C1 segment of cervical spinal cord (tissue), 14 donors: ENCODE data around the gene IVD.

Source experiments
- DNase-seq, 14 donors: peaks; one replicate each; lab custom pipeline; 2025; lab: John Stamatoyannopoulos, UW

The IVD gene

DNA sequence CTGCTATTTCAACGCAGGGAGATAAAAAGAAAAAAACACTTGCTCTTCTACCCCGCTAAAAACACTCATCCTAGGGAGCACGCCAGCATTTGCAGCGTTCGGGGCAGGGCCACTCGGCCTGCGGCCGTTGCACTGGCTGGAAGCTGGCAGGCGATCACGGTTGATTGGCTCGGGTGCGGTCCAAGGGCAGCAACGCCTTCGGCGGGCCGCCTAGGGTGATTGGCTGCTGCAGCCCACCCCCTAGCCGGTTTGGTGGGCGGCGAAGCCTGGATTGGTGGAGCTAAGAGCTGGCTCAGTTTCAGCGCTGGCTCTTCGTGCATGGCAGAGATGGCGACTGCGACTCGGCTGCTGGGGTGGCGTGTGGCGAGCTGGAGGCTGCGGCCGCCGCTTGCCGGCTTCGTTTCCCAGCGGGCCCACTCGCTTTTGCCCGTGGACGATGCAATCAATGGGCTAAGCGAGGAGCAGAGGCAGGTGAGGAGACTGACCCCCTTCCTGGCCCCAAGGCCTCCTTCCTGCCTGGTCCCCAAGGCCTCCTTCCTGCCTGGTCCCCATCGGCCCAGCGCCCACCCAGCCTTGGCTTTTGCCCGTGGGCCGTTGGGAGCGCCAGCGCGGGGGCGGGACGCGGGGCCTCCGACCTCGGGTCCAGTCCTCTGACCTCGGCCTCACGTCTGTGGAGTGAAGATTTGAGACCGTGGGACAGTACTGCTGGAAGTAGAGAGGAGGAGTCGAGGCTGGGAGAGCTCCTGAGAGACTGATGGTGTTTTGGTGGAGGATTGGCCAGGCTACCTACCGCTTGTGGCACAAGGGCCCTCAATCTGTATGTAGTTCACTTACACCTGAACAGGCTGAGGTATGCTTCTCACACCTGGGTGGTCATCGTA is at the start of gene IVD:
Gene IVD, plus strand, starts transcription at position 295 of the 881 bp plus-strand sequence. Its CDS starts 33 bp downstream, at position 328.
- DNase-seq: peak; percentile 44 to 98 (median 93)

DNA sequence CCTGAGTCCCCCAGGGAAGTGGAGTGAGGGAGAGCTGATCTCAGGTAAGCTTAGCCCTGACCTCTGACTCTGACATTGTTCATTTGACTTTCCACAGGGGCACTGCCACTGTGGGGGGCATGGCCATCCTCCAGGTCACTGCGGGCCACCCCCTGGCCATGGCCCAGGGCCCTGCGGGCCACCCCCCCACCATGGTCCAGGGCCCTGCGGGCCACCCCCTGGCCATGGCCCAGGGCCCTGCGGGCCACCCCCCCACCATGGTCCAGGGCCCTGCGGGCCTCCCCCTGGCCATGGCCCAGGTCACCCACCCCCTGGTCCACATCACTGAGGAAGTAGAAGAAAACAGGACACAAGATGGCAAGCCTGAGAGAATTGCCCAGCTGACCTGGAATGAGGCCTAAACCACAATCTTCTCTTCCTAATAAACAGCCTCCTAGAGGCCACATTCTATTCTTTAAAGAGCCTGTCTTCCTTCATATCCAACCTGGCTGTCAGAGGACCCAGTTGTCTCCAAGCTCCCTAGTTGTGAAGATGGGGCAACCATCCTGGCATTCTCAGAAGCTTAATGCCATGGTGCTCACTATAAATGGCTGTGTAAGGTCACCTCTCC is 49.5 kb upstream of the IVD start:
- no peak for DNase-seq

DNA sequence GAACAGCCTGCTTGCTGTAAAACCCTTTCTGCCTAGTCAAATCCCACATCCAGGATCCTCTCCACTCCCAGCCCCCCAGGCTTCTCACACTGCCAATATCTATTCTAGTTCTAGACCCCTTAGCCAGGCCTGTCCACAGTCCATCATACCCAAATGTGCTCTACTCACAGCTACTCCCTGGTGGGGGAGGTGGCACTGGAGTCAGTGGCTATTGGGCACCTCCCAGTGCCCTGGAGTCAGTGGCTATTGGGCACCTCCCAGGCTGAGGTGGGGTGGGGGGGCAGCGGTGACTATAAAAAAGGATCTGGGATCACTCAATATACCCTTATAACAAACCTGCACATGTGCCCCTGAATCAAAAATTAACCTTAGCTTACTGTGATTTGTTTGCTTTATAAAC is 48.3 kb upstream of the IVD start:
- DNase-seq: peak in 1 of 14 donors; percentile 19

DNA sequence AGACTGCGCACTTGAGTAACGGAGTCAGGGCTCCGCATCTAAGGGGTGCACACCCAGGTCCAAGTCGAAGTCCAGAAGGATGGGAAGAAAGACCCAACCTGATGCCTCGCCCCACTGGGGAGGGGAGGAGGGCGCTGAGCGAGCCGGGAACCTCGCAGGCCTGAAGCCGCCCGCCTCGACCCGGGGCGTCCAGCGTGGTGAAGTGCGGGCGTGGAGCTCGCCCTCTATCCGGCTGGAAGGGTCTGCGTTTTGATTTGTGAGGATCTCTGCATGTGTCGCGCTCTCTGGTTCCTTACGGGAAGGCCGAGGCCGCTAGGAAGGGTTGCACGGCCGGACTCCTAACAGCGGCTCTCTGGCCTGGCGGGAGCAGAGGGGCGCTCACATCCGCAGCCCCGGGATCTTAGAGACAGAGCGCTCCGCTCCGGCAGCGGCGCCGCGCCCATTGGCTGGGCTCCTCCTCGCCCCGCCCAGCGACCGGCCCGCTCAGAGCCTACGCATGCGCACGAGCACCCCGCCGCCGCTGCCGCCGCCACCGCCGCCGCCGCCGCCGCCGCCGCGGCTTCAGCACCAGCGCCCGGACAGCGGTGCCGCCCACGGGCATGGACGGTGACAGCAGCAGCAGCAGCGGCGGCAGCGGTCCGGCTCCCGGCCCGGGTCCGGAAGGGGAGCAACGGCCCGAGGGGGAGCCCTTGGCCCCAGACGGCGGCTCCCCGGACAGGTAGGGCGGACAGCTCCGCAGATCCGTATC is 47.7 kb upstream of the IVD start, which contains the start of gene DISP2:
Gene DISP2, plus strand, starts transcription at position 497 of the 748 bp plus-strand sequence. Its CDS starts 103 bp downstream, at position 600.
- DNase-seq: peak in 13 of 14 donors; percentile 49 to 90 (median 77)

GRCh38 chr15:40358471-40359353 is 46.9 kb upstream of the IVD start:
- DNase-seq: peak in 2 of 14 donors; percentile 55 to 70

DNA sequence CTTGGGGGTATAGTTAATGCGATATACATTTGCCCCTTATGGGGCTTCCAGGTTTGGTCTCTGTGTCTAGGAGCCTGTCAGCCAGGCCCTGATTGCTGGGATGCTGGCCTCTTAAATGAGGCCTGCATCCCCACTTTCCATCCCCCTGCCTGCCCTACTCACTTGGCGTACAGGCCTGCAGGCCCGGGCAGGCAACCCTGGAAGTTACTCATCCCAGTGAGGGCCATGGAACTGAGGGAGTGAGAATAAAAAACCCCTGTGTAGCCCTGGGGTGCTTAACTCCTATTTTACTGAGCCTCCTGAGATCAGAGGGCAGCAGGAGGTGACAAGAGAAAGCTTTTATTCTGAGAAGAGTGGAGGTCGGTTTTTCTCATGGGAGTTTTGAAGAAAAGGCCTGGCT is 45.6 kb upstream of the IVD start:
- no peak for DNase-seq

DNA sequence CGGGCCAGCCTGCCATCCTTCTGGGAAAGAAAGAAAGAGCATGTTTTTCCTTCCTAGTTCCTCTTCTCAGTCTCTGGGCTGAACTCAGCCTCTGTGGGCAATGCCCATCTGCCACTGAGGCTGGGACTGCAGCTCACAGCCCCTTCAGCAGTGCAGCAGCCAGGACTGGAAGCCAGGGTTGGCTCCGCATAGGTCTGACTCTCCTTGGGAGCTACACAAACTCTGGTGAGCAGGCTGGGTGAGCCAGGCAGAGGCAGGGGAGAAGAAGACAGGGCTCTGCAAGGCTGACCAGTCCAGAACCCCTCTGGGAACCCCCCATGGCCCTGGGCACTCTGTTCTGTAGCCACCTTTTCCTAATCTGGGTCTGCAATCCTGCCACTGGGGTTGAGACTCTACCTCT is 44.0 kb upstream of the IVD start:
- DNase-seq: peak in 1 of 14 donors; percentile 47

DNA sequence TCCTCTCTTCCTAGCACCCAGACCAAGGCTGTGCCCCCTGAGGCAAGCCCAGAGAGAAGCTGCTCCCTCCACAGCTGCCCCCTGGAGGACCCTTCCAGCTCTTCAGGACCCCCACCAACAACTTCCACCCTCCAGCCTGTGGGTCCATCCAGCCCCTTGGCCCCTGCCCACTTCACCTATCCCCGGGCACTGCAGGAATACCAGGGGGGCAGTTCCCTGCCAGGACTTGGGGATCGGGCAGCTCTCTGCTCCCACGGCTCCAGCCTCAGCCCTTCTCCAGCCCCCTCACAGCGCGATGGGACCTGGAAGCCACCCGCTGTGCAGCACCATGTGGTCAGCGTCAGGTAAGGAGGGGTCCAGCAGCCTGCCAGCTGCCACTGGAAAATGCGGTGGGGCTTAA is 42.0 kb upstream of the IVD start:
- DNase-seq: no peak

- no peak for DNase-seq
Observed at GRCh38 chr15:40364251-40364650, 41.3 kb upstream of the IVD start.

- DNase-seq: no peak
Observed at GRCh38 chr15:40365016-40365415, 40.6 kb upstream of the IVD start.

GRCh38 chr15:40365624-40366456 is 39.8 kb upstream of the IVD start:
- DNase-seq: peak in 1 of 14 donors; percentile 36

DNA sequence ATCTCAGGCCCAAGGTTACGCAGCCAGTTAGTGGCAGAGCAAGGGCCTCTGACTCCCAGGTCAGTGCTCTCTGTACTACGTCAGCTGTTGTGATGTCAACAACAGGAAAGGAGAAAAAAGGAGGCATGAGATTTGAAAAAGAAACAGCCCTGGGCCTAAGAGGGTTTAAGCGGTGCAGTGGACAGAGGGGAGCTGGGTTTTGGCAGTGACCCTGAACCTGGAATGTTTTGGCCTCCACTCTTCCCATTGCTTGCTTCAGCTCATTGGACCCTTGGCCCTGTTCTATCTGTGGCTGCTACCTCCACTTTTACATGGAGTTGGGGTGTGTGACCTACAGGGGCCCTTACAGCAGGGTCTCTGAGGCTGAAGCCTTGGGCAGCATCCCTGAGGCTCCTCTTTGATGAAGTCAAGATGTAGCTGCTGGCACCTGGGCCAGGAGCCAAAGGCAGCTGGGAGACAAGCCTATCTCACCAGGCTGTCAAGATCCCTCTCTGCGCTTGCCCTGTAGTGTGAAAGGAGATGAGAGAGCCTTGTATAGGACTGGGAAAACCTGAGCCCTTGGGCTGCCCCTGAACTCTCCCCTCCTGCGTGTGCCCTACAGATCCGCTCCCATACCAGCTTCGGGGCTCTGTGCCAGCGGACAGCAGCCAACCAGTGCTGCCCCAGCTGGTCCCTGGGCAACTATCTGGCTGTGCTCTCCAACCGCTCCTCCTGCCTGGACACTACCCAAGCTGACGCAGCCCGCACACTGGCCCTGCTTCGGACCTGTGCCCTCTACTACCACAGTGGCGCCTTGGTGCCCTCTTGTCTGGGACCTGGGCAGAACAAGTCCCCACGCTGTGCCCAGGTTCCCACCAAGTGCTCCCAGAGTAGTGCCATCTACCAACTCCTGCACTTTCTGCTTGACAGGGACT is 38.9 kb upstream of the IVD start:
- DNase-seq: peak in 12 of 14 donors; percentile 26 to 91 (median 44)

GRCh38 chr15:40367371-40367685 is 38.3 kb upstream of the IVD start:
- DNase-seq: no peak

GRCh38 chr15:40367686-40368611 is 37.6 kb upstream of the IVD start:
- peak in 9 of 14 donors; percentile 38 to 83 (median 56) for DNase-seq

- peak in 1 of 14 donors; percentile 25 for DNase-seq
Observed at GRCh38 chr15:40368719-40369473, 36.7 kb upstream of the IVD start.

GRCh38 chr15:40369474-40369869 is 36.1 kb upstream of the IVD start:
- DNase-seq: no peak

GRCh38 chr15:40369971-40370370 is 35.6 kb upstream of the IVD start:
- DNase-seq: no peak
